Pons (tissue), 1 donor: ENCODE data around the gene OSCP1.
A peak's percentile ranks its signal among the peaks of the same experiment; 100 is the strongest.

Source experiments
- DNase-seq: peaks from one replicate; pipeline ENCODE4 v3.0.0-alpha.2; 2016; ENCODE audit warnings: low spot score

The OSCP1 gene

DNA sequence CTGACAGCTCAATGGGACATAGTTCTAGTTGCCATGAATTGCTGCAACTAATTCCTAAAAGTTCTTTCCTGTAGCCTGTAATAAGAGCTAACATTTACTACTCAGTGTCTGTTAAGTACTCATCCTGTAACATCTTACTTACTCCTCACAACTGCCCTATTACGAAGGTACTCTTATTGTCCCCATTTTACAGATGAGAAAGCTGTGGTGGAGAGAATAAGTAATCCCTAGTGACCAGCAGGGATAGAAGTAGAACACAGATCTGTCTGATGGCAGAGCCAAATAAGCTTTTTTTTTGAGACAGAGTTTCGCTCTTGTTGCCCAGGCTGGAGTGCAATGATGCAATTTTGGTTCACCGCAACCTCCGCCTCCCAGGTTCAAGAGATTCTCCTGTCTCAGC is 67.6 kb downstream of the OSCP1 start:
- DNase-seq = no peak

DNA sequence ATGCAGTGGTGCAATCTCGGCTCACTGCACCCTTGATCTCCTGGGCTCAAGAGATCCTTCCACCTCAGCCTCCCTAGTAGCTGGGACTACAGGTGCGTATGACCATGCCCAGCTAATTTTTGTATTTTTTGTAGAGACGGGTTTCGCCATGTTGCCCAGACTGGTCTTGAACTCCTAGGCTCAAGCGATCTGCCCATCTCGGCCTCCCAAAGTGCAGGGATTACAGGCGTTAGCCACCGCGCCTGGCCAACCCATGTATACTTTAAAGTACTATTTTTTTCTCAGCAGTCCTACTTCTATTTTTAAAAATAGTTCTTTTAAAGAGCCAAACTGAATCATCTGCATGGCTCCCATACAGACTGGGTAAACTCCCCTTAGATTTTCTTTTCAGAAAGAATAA is 68.0 kb downstream of the OSCP1 start:
- no peak for DNase-seq

DNA sequence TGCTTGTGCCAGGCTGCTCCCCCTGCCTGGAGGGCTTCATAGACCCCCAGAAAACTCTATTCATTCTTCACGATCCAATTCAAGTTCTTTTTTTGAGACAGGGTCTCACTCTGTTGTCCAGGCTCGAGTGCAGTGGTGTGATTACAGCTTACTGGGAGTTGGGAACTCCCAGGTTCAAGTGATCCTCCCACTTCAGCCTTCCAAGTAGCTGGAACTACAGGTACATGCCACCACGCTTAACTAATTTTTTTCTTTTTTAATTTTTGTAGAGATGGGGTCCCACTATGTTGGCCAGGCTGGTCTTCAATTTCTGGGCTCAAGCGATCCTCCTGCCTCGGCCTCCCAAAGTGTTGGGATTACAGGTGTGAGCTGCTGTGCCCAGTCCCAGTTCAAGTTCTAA is 68.8 kb downstream of the OSCP1 start:
- no peak for DNase-seq

DNA sequence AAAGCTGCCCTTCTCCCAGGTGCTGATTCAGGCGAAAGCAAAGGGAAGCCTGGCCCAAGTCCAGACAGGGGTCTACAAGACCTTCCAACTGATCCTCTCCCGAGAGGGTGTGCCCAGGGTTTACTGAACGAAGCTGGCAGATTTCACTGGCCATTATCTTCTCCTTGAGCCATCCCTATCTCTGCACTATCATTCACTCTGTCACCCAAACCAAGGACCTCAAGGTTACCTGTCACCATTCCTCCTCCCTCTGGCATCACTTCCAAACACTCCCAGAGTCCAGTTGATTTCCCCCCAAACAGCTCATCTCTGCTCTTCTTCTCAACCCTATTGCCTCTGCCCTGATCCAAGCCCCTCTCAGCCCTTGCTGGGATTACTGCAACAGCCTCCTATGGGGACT is 69.5 kb downstream of the OSCP1 start:
- no peak for DNase-seq

DNA sequence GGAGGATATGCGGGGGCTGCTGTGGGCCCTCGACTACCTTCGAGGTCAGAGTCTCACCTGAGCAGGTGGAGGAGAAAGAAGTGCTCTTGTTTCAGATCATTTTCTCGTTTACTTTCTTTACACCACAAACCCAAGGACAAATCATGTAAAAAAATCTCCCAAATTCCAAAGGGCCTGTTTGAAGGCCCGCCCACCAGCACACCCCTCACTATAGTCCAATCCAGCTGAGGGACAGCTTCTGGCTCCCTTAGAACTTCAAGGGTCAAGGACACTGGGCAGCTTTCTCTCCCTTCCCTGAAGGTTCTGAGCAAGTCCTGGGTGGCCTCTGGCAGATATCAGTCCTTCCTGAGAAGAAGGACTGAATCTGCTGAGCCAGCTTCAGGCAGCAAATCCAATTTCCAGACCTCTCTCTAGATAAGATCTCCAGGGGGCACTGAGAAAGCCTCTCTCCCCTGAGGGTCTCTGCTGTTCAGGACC is 70.1 kb downstream of the OSCP1 start:
- DNase-seq = no peak

DNA sequence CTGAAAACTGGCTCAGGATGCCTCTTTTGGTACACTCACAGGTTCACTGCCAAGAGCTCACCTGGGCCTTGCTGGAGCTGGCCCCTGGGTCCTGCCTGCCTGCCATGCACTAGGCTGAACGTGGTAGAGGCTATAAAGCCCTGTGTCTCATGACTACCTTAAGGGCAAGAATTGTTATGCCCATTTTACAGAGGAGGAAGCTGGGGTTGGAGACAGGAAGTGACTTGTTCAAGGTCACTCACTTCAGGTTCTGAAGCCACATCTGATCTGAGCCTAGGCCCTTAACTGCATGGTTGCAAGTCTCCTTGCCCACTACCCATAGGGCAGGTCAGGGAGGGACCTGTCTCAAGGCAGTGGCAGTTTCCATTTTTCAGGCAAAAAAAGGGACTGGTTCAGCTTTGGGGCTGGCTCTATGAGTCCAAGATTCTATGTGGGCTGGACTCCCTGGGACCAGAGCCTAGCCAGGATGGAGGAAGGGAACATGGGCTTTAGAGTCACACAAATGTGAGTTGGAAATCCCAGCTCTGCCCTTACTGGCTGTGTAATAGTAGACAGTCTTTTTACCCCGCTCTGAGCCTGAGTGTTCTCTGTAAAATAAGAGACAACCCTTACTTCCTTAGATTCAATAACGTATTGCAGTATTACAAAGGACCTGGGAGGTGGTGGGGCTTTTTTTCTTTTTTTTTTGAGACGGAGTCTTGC is 72.3 kb downstream of the OSCP1 start:
- DNase-seq = no peak

DNA sequence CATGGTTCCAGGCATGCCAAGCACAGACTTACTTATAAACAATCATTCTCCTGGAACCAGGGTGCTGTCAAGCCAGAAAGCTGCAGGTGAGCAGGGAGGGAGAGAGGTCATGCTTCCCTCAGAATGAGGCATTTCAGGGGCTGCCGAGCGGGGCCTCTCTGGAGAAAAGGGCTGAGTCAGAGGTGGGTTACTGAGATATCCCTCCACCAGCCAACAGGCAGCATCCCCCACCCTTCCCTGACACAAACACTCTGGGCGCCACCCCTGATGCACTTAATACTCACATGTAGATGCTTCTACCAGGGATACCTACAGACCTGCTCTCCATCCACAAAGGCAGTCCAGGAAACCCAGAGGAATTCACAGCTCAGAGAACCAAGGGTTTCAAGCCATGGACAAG is 77.6 kb downstream of the OSCP1 start:
- DNase-seq = no peak

DNA sequence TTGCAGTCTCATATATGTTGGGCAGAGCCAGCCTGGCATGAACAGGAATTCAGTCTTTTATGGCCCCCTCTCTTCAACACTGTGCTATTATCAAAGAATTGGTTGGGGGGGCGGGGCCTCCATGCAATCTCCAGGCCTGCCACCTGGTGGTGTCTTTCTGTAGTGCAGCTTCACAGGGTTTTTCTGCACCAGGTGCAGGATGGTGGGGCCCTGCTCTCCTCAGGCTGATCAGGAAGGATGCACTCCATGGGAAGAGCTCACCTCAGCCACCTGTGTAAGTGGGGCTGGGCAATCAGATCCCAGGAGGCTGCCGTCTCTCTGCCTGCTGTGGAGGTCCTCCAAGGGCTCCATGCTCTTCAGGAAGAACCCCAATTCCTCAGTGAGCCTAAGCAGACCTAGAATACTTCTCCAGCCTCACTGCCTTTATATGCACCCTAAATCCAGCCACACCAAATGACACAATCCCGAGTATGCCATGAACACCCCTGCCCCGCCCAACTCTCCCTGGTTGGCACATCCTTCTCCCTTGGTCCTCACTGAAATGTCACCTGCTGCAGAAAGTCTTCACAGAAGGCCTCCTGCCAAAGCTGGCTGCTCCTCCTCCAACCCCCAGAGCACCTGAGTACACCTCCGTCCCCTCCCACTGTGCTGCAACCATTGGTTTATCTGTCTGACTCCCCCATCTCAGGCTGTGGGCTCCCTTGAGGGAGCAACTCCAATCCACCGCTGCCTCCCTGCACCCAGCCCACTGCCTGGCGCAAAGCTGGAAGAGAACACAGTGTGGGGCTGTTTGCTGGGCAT is 81.0 kb downstream of the OSCP1 start:
- peak; percentile 58 for DNase-seq
